WTC11 (cell line): ENCODE measurements around the gene PYGB. TPM values are rescaled to one million over a fixed set of nuclear protein-coding genes. Genes with fewer than 3 reads are reported as not detected.

ENCODE experiments used
- ATAC-seq: fragments of 200-7000 bp; cut with Tn5 transposase; 2 replicates; pipeline ENCODE4 v1.10.0; 2021; ENCODE audit warnings: mild to moderate bottlenecking, moderate library complexity
- CTCF ChIA-PET: fragments of 300-600 bp; sonication (Branson Sonifier 250); formaldehyde crosslinking; loops from one replicate; lab custom pipeline; 2021; ENCODE audit warnings: antibody characterized with exemption; lab: Charles Lee
- POLR2A ChIA-PET: fragments of 350-600 bp; sonication (Branson Sonifier 250); formaldehyde crosslinking; loops from one replicate; lab custom pipeline; 2021; ENCODE audit warnings: antibody characterized with exemption; lab: Charles Lee
- DNase-seq: peaks from one replicate; pipeline ENCODE4 v3.0.0; 2021; ENCODE audit warnings: low spot score
- H3K27ac Mint-ChIP-seq: 2 replicates; pipeline ENCODE4 v1.8.0; 2021; ENCODE audit warnings: mixed read lengths
- H3K27me3 Mint-ChIP-seq: 2 replicates; pipeline ENCODE4 v1.8.0; 2021; ENCODE audit warnings: low read depth, mild to moderate bottlenecking, moderate library complexity, mixed read lengths
- H3K36me3 Mint-ChIP-seq: 2 replicates; pipeline ENCODE4 v1.8.0; 2021; ENCODE audit warnings: mixed read lengths
- H3K4me1 Mint-ChIP-seq: 2 replicates; pipeline ENCODE4 v1.8.0; 2022; ENCODE audit warnings: mixed read lengths
- H3K4me3 Mint-ChIP-seq: 2 replicates; pipeline ENCODE4 v1.8.0; 2021; ENCODE audit warnings: mild to moderate bottlenecking, moderate library complexity, mixed read lengths
- H3K9me3 Mint-ChIP-seq: 2 replicates; pipeline ENCODE4 v1.8.0; 2021; ENCODE audit warnings: mixed read lengths
- ATF2 ChIP-seq: sonication (generic); formaldehyde crosslinking; IDR thresholded peaks from 2 replicates; pipeline ENCODE4 v1.8.1; 2022; ENCODE audit warnings: low read depth, missing genetic modification reagents, borderline replicate concordance
- E2F1 ChIP-seq: sonication (generic); formaldehyde crosslinking; IDR thresholded peaks from 2 replicates; pipeline ENCODE4 v1.8.0; 2022; ENCODE audit warnings: mild to moderate bottlenecking, missing genetic modification reagents
- ERG ChIP-seq: fragments of 250-450 bp; sonication (Bioruptor Pico); IDR thresholded peaks from 2 replicates; pipeline ENCODE4 v1.8.0; 2021; ENCODE audit warnings: mild to moderate bottlenecking
- FOXJ3 ChIP-seq: sonication (generic); formaldehyde crosslinking; IDR thresholded peaks from 2 replicates; pipeline ENCODE4 v1.9.0; 2021; ENCODE audit warnings: missing genetic modification reagents, mild to moderate bottlenecking, borderline replicate concordance
- FOXP1 ChIP-seq: sonication (generic); formaldehyde crosslinking; IDR thresholded peaks from 2 replicates; pipeline ENCODE4 v1.8.0; 2022; ENCODE audit warnings: missing genetic modification reagents, mild to moderate bottlenecking, moderate library complexity, borderline replicate concordance
- GTF2I ChIP-seq: fragments of 250-450 bp; sonication (Bioruptor Pico); conservative IDR thresholded peaks from 2 replicates; pipeline ENCODE4 v1.4.0; 2021; ENCODE audit warnings: mild to moderate bottlenecking
- MYBL2 ChIP-seq: sonication (generic); formaldehyde crosslinking; IDR thresholded peaks from 2 replicates; pipeline ENCODE4 v1.8.1; 2023; ENCODE audit warnings: mild to moderate bottlenecking, moderate library complexity, missing genetic modification reagents
- PREB ChIP-seq: sonication (generic); formaldehyde crosslinking; IDR thresholded peaks from 2 replicates; pipeline ENCODE4 v1.8.1; 2022; ENCODE audit warnings: mild to moderate bottlenecking, missing genetic modification reagents, moderate library complexity, borderline replicate concordance
- SMAD3 ChIP-seq: sonication (generic); formaldehyde crosslinking; IDR thresholded peaks from 2 replicates; pipeline ENCODE4 v1.8.0; 2022; ENCODE audit warnings: missing genetic modification reagents, mild to moderate bottlenecking, borderline replicate concordance
- TEAD1 ChIP-seq: sonication (generic); formaldehyde crosslinking; IDR thresholded peaks from 2 replicates; pipeline ENCODE4 v1.8.0; 2022; ENCODE audit warnings: mild to moderate bottlenecking, missing genetic modification reagents
- ZNF263 ChIP-seq: sonication (generic); formaldehyde crosslinking; IDR thresholded peaks from 2 replicates; pipeline ENCODE4 v1.8.1; 2022; ENCODE audit warnings: low read depth, mild to moderate bottlenecking, moderate library complexity, missing genetic modification reagents
- ZNF317 ChIP-seq: sonication (generic); formaldehyde crosslinking; IDR thresholded peaks from 2 replicates; pipeline ENCODE4 v1.8.1; 2023; ENCODE audit warnings: low read depth, mild to moderate bottlenecking, moderate library complexity, missing genetic modification reagents, borderline replicate concordance
- ZNF423 ChIP-seq: fragments of 250-450 bp; sonication (Bioruptor Pico); IDR thresholded peaks from 2 replicates; pipeline ENCODE4 v2.1.2; 2022; ENCODE audit warnings: mild to moderate bottlenecking, moderate library complexity
- ZNF512 ChIP-seq: sonication (generic); formaldehyde crosslinking; IDR thresholded peaks from 2 replicates; pipeline ENCODE4 v1.8.1; 2022; ENCODE audit warnings: missing genetic modification reagents, borderline replicate concordance
- ZNF671 ChIP-seq: fragments of 250-450 bp; sonication (Bioruptor Pico); IDR thresholded peaks from 2 replicates; pipeline ENCODE4 v1.8.0; 2021; ENCODE audit warnings: mild to moderate bottlenecking
- ZSCAN18 ChIP-seq: fragments of 250-450 bp; sonication (Bioruptor Pico); IDR thresholded peaks from 2 replicates; pipeline ENCODE4 v2.1.2; 2022; ENCODE audit warnings: mild to moderate bottlenecking, moderate library complexity
- total RNA-seq: library from RNA; stranded (reverse); gene quantifications from 3 replicates; pipeline ENCODE4 v1.2.3, GENCODE V29; 2021

PYGB gene
- total RNA-seq, 1 experiment from 2014 or later: 48.5 TPM

GRCh38 chr20:25207149-25207959 is 40.5 kb upstream of the PYGB start (continued):
- TF ChIP-seq FOXP1 (CRISPR knock-in tag) (no peak), ATF2 (CRISPR knock-in tag) (no peak), PREB (no peak), ZSCAN18 (CRISPR knock-in tag) (no peak), ZNF317 (CRISPR knock-in tag) (no peak), SMAD3 (CRISPR knock-in tag) (no peak), ZNF671 (no peak)

GRCh38 chr20:25207960-25208534 is 39.8 kb upstream of the PYGB start:
- Mint-ChIP-seq H3K27me3 (no peaks in the 10 kb centered on the region), H3K9me3 (no peaks in the 10 kb centered on the region), H3K4me1 (peaks cover 17% of the 10 kb centered on the region), H3K36me3 (peaks cover 21% of the 10 kb centered on the region), H3K27ac (no peak overlapping the region), H3K4me3 (no peak overlapping the region)
- no peak for DNase-seq
- no peak for TF ChIP-seq ZNF263
- TF ChIP-seq GTF2I (CRISPR knock-in tag): no peak
- no peak for TF ChIP-seq ATF2 (CRISPR knock-in tag)
- no peak for TF ChIP-seq PREB
- no peak for TF ChIP-seq ZNF423 (CRISPR knock-in tag)
- no peak for TF ChIP-seq E2F1
- no peak for TF ChIP-seq MYBL2
- no peak for TF ChIP-seq TEAD1 (CRISPR knock-in tag)
- TF ChIP-seq ZNF512 (CRISPR knock-in tag): no peak
- TF ChIP-seq FOXJ3 (CRISPR knock-in tag): no peak
- no peak for TF ChIP-seq ERG (CRISPR knock-in tag)
- CTCF ChIA-PET: no interaction called here
- no peak for ATAC-seq
- POLR2A ChIA-PET: no interaction called here
